Placental epithelial cell (primary cell): ENCODE results near the gene TRIM63. TPM values are rescaled to one million over a fixed set of nuclear protein-coding genes. Genes with fewer than 3 reads are reported as not detected.

Experiments used
- small RNA-seq: library from RNA; depleted of rRNA; stranded (forward); fragments of <200 nt; gene quantifications from one replicate; pipeline ENCODE3, GENCODE V24; 2012
- total RNA-seq: library from RNA; depleted of rRNA; stranded (reverse); fragments of >200 nt; gene quantifications from 2 replicates; pipeline ENCODE4 v1.2.3, GENCODE V29; 2012

The TRIM63 gene
- total RNA-seq = 0.11 and 13.0 TPM in 2 replicates

GRCh38 chr1:26067432-26067911 is at the start of gene TRIM63:
Gene TRIM63 (minus strand): TSS chr1:26067630. CDS start chr1:26067494, 136 bp downstream.

GRCh38 chr1:26111530-26112406 is 44.3 kb upstream of the TRIM63 start, which contains the start of gene PDIK1L:
Gene PDIK1L (plus strand): TSS chr1:26111824. CDS start chr1:26114309, 2,485 bp downstream.

DNA sequence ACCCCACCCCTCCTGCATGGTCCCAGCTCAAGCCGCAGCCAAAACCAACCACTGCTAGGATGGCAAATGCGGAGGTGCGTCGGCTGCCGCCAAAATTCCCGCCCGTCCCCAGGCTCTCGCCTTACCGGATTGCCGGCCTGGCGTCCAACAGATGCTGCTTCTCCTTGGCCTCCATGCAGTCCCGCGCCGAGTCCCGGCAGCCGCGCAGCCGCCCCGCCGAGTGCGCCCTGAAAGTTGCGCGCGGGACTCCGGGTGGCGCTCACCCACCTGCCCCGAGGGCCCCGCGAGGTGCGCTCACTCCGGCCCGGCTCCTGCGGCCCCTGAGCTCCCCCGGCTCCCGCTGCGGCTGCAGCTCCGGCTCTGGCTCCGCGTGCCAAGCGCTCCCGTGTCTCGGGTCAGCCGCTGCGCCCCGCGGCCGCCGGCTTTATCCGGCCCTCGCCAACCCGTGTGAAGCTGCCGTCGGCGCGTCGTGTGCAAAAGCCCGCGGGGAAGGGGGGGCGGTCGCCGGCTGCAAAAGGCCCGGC is 21.6 kb downstream of the TRIM63 start, which contains the start of gene SLC30A2:
TSS of gene SLC30A2 (minus strand) at position 397 of the 524 bp plus-strand sequence. CDS start at position 175, 222 bp downstream.

GRCh38 chr1:26021647-26022403 is 45.6 kb downstream of the TRIM63 start, which contains the start of gene EXTL1:
Gene EXTL1 (plus strand): TSS chr1:26021775. CDS start chr1:26022647, 872 bp downstream.

Small RNA genes within 50 kb of the gene (small RNA-seq; reads per million reads assigned to genes)
- gene RF00283 (not detected), gene RF00492 (not detected)

Other genes with a start within 250 kb of the TRIM63 start
- gene MTFR1L, start 247.7 kb downstream of the TRIM63 start, total RNA-seq = 66.3 and 66.4 TPM in 2 replicates
- gene AUNIP, start 208.2 kb downstream of the TRIM63 start, total RNA-seq = 1.2 and 1.8 TPM in 2 replicates
- 33.5 and 51.4 TPM in 2 replicates for gene PAQR7, start 191.9 kb downstream of the TRIM63 start, total RNA-seq
- 67.9 and 81.9 TPM in 2 replicates for gene STMN1, start 161.2 kb downstream of the TRIM63 start, total RNA-seq
- 8.5 and 9.4 TPM in 2 replicates for gene PAFAH2, start 69.6 kb downstream of the TRIM63 start, total RNA-seq
- 4.7 and 6.7 TPM in 2 replicates for gene EXTL1, start 45.9 kb downstream of the TRIM63 start, total RNA-seq
- 2.2 and 16.9 TPM in 2 replicates for gene SLC30A2, start 21.5 kb downstream of the TRIM63 start, total RNA-seq
- 3.6 and 3.9 TPM in 2 replicates for gene PDIK1L, start 44.2 kb upstream of the TRIM63 start, total RNA-seq
- gene FAM110D, start 91.4 kb upstream of the TRIM63 start, total RNA-seq = not detected in 2 replicates
- gene C1orf232, start 101.3 kb upstream of the TRIM63 start, total RNA-seq = not detected in 2 replicates
- 26.9 and 40.8 TPM in 2 replicates for gene ZNF593, start 102.3 kb upstream of the TRIM63 start, total RNA-seq
- gene ZNF593OS, start 104.2 kb upstream of the TRIM63 start, total RNA-seq = under 0.01 TPM in 1 of 2 replicates, not detected in the other
- gene CNKSR1, start 109.9 kb upstream of the TRIM63 start, total RNA-seq = 39.3 and 46.1 TPM in 2 replicates
- gene CATSPER4, start 123.0 kb upstream of the TRIM63 start, total RNA-seq = under 0.01 TPM in 1 of 2 replicates, not detected in the other
- 9.1 and 15.3 TPM in 2 replicates for gene CEP85, start 166.6 kb upstream of the TRIM63 start, total RNA-seq
- 19.6 and 37.8 TPM in 2 replicates for gene SH3BGRL3, start 212.5 kb upstream of the TRIM63 start, total RNA-seq
- 7.5 and 9.8 TPM in 2 replicates for gene UBXN11, start 239.0 kb upstream of the TRIM63 start, total RNA-seq